ENCODE results near the gene PPP6R1. TPM values are rescaled to one million over a fixed set of nuclear protein-coding genes. Genes with fewer than 3 reads are reported as not detected.

PPP6R1 gene
- 23.8 and 54.5 TPM in 2 replicates for total RNA-seq

- DNase-seq = peak; percentile 100
Observed at GRCh38 chr19:55258828-55259539, at the start of gene PPP6R1. Gene PPP6R1 (minus strand): TSS chr19:55259017. CDS start chr19:55247103, 11,914 bp downstream.

- DNase-seq = no peak
Observed at GRCh38 chr19:55308281-55308680, 49.5 kb upstream of the PPP6R1 start.

- DNase-seq = no peak
Observed at GRCh38 chr19:55306712-55307111, 47.9 kb upstream of the PPP6R1 start.

GRCh38 chr19:55305983-55306562 lies 47.3 kb upstream of the PPP6R1 start:
- no peak for DNase-seq

GRCh38 chr19:55305491-55305890 lies 46.7 kb upstream of the PPP6R1 start:
- DNase-seq = peak; percentile 61

- no peak for DNase-seq
Observed at GRCh38 chr19:55304980-55305379, 46.2 kb upstream of the PPP6R1 start.

- DNase-seq = peak; percentile 47
Observed at GRCh38 chr19:55304279-55304978, 45.6 kb upstream of the PPP6R1 start.

- no peak for DNase-seq
Observed at GRCh38 chr19:55303477-55303876, 44.7 kb upstream of the PPP6R1 start.

- no peak for DNase-seq
Observed at GRCh38 chr19:55302318-55302703, 43.5 kb upstream of the PPP6R1 start.

- DNase-seq = peak; percentile 83
Observed at GRCh38 chr19:55301459-55302317, 42.9 kb upstream of the PPP6R1 start.

- no peak for DNase-seq
Observed at GRCh38 chr19:55300886-55301458, 42.2 kb upstream of the PPP6R1 start.

GRCh38 chr19:55299991-55300390 lies 41.2 kb upstream of the PPP6R1 start:
- DNase-seq = no peak

GRCh38 chr19:55297267-55297666 lies 38.5 kb upstream of the PPP6R1 start:
- DNase-seq = no peak

GRCh38 chr19:55289117-55289796 lies 30.4 kb upstream of the PPP6R1 start:
- peak; percentile 34 for DNase-seq

- DNase-seq = no peak
Observed at GRCh38 chr19:55287361-55288079, 28.7 kb upstream of the PPP6R1 start.

GRCh38 chr19:55285229-55285890 lies 26.5 kb upstream of the PPP6R1 start:
- DNase-seq = no peak

- DNase-seq = no peak
Observed at GRCh38 chr19:55284405-55285058, 25.7 kb upstream of the PPP6R1 start.

GRCh38 chr19:55283548-55284377 lies 24.9 kb upstream of the PPP6R1 start, which contains the start of gene BRSK1:
Gene BRSK1 (plus strand): TSS chr19:55283997. CDS start chr19:55284443, 446 bp downstream.
- DNase-seq = no peak
